Activated naive CD8-positive, alpha-beta T cell treated with anti-CD3 and anti-CD28 coated beads, Interleukin-2, amount 50 U/mL, for 16 hours (primary cell): Measurements from ENCODE around the gene GJA3.

Source experiments
- DNase-seq: peaks from one replicate; pipeline ENCODE4 v3.0.0-alpha.2; 2020; ENCODE audit warnings: low read depth, low spot score

GJA3 gene

DNA sequence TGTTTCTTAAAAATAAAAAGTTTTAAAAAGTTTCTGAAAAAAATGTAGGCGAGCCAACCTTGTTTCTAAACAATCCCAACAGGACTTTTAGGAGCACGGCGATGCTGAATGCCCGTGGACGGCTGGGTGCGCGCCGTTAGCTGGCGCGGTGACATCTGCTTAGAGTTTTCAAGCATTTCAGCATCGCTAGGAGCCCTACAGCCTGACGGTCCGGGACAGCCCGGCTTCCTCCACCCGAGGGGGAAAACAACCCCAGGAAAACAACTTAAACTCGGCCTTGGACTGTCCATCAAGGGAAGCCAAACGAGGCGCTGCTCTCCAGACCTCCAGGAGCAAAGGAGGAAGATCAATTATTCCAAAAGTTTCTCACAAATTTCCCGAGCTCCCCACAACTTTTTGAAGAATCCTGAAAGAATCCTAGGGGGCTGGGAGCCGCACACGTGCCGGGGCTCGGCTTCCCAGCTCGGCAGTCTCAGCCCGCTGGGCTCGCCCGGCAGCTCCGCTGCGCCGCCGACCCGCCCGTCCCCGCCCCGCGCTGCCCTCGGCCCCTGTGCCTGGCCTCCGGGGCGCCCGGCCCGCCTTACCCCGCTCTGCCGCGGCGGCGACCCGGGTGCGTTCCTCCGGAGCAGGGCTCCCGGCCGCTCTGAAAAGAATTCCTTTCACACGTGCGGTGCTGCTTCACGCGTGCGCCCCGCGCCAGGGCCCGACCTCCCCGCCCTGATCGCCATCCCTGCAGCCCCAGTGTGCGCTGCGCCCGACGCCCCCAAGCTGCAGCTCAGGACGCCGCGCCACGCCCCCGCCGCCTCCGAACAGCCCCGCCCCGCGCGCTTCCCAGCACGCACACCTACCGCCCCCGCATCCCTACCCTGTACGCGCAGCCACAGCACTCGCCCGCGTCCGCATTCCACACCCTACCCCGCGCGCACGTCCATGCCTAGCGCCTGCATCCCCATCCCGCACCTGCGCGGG, at the start of gene GJA3:
TSS of gene GJA3 (minus strand) at position 747 of the 969 bp plus-strand sequence. CDS start 17,764 bp downstream, outside the sequence.
- DNase-seq, result peak; percentile 43

DNA sequence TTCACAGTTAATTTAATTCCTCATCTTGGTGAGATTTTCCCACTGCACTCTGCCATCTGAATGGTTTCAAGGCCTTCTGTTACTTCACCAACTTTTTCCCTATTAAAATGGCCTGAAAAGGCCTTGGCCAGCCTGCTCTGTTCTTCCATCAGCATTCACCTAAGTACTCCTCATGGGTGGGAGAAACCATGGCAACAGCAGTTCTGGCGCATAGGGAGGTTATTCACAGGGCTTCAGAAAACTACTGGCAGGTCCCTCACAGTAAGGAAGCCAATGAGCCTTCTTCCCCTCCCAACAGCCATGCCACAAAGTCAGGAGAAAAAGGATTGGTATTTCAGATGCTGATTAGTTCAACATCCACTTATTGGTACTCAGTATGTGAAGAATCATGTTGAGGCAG, 49.1 kb upstream of the GJA3 start:
- no peak for DNase-seq

DNA sequence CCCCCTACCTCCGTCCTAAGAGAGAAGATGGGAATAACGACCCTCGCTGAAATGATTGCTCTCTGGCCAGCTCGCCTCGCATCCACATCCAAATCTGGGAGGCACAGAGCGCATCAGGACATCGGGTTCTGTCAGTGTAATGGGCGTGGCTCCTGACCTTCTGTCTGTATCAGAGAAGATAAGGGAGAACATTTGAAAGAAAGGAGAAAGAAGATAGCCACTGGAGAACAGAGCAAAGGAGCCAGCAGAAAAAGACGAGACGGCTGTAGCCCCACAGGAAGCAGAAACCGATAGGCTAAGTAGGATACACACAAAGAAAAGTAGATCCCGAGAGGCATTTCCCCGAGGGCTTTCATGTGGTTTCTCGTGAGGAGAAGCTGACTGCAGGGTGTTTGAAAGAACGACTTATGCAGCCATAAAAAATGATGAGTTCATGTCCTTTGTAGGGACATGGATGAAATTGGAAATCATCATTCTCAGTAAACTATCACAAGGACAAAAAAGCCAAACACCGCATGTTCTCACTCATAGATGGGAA, 45.9 kb upstream of the GJA3 start:
- no peak for DNase-seq

DNA sequence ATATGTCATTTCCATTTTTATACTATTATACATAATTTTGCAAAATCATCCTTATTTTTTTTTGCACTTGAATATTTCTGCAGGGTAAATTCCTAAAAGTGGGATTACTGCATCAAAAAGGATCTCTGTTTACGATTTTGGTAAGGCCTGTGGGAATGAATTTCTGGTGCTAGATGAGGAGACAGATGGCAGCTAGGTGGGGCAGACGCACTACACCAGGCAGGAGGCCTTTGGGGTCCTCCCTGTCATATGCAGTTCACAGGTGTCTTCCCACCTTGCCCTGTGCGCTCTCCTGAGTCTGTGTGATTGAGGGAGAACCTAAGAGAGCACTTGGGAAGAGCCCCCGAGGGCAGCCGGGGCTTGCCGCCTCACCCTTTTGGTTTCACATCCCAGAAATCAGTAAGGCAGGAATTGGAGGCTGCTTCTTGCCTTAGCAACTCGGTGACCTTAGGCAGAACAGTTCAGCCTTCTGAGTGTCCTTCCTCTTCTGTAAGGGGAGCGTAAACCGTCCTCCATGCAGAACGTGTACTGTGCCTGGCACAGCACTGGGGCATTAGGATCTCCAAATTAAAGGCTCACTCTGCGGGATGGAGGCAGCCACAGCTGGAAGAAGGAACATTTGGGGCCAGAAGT, 45.3 kb upstream of the GJA3 start:
- DNase-seq, result no peak

DNA sequence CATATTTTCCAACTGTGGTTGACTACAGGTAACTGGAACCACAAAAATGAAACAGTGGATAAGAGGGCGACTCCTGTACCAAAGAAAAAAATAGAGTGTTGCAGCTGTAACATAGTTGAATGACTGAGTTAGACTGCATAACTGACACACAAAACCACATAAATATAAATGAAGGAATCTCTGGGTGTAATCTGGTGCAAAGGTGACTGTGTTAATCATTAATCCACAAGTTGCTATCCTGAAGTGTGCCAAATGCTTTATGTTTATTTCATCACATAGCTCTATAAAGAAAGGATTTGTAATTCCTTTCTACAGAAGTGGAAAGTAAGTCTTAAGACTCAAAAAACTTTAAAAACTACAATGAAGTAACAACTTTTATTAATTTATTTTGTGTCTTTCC, 37.9 kb upstream of the GJA3 start:
- no peak for DNase-seq

DNA sequence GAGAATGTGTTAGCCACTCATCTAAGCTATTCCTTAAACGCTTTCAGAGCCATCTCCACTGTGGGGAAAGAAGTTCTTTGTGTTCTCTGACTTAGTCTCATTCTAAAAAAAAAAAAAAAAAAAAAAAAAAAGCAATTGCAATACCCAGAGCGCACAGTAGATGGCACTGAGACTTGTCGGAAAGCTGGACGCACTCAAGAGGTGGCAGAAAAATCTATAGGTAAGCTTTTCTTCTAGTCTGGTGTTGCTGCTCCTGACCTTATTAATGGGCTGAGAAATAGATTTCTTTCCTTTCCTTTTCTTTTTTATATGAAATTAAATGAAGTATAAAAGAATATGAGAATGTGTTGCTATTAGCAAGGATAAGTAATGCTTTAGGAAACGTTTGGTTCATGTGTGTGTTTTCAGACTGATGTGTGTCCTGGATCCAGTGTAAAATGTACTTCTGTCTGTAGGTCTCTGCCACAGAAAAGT, 36.5 kb upstream of the GJA3 start:
- no peak for DNase-seq

DNA sequence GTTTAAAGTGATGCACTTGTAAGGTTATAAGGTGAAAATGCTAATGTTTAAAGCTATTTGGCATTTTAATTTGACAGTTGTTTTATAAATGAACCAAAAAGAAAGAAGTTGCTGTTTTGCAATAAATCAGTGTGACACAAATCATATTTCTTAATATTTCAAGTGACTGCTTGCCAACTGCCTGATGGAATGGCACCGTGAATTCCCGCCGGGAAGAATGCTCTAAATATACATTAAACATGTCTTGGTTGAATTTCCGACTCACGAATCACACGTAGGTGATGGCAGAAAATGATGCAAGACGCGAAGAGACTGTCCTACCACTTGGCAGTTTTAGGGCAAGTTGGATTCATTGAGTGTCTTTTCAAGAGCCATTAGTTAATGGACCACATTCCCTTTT, 34.9 kb upstream of the GJA3 start:
- DNase-seq, result no peak

DNA sequence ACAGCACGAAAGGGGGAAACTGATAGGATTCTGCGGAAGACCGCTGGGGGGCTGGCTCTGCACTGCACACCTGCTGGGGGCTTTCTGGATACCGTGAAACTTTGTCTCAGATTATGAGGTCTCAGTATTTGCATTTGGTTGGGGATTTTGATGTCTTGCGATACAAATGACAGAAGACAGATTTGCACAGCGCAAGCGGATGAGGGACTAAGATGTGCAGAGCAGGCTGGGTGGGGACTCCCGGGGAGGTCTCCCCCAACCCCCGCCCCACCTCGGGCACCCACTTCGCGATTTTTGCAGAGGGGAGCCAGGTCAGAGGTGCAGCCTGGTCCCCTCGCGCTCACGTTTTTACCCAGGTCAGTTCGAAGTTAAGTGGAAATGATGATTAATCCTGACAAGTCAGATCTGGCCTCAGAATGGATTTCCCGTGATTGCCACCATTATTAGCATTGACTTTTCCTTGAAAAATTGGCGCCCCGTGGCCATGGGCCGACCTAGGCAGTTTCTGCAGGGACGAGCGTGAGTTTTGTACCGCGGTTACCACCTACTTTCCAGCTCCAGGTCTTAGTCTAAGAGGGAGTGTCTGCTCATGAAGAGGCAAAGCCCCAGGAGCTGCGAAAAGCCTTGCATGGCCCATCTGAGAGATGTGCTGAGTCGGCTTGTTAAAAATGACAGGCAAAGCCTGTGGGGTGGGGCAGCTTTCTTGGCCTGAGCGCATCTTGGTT, 33.2 kb upstream of the GJA3 start:
- no peak for DNase-seq

DNA sequence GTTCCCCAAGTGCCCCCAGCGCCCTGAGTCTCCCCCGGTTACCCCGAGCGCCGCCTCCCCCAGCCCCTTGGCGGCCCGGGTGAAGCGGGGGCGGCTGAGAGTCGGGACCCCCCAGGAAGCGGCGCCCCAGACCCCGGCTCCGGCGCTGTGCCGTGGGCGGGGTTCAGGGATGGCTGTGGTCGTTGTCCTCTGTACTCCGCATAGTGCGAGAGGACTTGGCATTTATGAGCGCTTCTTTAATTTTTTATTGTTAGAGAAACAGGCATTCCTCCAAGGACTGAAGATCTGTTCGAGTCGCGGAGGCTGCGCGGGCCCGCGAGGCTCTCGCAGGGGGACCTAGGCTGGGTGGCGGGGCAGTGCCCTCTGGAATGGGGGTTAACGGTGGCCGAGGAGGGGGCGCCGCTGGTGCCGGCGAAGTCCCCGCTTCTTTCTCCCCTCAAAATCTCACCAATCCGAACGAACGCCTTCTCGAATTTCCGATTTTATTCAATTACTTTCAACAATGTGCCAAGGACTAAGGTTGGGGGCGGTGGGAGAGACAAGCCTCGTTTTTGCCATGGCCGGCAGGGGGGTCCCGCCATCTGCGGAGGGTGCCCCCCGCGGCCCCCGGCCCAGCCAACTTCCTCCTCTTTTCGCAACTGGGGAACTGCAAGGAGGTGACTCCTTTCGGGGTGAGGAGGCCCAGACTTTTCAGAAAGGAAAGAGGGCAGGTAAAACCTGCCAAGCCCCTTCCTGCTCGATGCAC, 32.5 kb upstream of the GJA3 start:
- no peak for DNase-seq

DNA sequence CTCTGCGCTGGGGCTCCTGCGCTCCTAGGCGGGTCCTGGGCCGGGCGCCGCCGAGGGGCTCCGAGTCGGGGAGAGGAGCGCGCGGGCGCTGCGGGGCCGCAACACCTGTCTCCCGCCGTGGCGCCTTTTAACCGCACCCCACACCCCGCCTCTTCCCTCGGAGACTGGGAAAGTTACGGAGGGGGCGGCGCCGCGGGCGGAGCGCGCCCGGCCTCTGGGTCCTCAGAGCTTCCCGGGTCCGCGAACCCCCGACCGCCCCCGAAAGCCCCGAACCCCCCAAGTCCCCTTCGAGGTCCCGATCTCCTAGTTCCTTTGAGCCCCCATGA, 31.9 kb upstream of the GJA3 start, which contains the start of gene GJB2:
TSS of gene GJB2 (minus strand) at position 103 of the 326 bp plus-strand sequence. CDS start 3,357 bp downstream, outside the sequence.
- no peak for DNase-seq

DNA sequence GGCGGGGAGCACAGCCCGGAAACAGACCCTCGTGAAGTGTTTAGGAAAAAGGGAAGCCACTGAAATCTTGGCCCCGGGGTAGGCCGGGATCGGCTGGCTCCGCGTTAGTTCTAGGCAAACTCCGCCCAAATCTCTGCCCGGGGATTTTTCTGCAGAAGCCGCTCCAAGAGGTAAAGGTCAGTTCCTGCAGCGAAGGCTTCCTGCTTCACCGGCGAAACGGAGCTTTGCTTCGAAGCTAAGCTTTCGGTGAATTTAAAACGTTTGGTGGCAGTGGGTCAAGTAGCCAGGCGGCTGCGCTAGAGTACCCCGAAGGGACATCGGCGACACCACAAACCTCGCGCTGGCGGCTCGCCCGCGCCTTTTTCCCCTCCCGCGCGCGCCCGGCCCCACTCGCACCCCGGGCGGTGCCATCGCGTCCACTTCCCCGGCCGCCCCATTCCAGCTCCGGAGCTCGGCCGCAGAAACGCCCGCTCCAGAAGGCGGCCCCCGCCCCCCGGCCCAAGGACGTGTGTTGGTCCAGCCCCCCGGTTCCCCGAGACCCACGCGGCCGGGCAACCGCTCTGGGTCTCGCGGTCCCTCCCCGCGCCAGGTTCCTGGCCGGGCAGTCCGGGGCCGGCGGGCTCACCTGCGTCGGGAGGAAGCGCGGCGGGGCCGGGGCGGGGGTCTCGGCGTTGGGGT, 31.4 kb upstream of the GJA3 start:
- no peak for DNase-seq

DNA sequence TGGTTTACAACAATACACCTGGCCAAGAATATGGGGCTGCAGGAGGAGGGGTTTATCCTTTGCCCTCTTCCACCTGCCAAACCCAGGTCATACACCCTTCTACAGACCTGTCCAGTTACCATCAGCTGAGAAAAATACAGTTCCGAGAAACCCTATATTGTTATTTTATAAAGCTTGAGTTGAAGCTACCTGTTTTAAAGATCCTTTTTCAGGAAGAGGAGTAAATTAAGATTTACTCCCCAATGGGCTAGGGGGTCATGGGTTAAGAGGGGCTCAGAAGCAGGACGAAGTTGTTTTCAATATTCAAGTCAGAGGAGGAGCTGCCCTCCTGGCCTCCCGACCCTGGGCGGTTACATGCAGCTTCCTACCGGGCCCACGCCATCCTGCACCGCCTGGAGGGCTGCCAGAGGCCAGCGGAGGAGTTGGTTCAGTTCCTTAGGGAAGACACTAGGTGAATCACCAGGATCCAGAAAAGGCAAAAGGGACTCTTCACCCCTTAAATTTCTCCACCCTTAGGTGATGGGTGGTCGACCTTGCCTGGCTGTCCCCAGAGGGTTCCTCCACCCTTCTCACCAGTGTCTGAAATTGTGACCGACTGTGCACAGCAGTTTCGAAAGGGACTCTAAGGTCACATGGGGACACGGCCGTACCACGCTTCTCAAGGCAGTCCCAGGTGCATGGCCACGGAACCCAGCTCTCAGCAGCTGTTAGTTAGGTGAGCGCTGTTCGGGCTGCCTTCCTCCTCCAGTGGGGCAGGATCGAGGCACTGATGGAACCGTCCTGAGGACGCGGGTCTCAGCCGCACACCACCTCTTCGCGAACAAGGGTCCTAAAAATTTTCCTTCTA, 30.7 kb upstream of the GJA3 start:
- DNase-seq, result no peak

DNA sequence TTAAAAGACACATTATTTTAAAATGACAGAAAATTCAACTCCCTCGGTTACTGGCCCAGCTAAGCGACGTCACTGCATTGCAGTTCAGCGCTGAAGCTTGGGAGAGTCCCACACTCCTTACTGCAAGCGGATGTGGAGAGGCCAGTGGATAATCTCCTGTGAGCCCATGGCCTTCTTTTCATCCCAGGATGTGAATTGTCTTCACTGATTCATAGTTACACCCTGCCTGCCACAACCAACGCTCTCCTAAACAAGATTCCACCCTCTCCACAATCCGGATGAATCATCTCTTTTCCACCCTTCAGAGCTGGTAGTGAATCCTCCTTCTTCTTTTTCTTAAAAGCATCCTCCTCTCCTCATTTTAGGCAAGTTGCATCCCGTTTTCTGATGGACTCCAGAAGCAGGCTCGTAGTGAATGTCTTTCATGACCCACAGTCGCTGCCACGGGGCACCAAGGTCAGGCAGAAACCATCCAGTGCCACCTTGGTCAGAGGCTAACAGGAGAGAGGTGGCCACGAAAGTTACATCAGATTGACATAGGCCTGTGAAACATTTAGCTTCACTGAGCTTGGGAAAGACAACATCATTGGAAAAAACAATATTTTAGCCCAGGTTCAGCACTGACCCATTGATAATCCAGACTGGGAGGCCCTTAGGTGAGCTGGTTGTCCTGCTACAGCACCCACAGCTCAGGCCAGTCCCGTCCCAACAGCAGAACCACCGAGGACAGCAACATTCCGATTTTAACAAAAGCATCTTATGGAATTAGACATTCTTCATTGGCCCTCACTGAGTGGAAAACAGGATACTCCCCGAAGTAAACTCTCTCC, 29.8 kb upstream of the GJA3 start:
- no peak for DNase-seq

DNA sequence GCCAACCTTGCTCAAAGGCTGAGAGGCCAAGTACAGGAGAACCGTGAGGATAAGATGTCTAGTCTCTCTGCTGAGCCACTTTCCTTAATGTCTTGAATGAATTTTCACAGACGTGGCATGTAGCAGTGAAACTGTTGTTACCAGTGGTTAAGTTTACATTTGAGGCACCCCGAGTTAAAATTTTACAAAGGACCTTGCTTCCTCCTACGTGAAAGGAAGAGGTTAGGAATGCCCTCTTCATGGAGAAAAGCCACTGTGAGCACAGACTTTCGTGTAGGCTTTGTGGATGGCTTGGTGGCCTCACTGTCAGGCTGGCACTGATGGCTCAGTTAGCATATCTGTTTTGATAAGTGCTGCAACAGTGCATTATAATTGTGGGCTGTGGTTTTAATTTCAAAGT, 29.2 kb upstream of the GJA3 start:
- no peak for DNase-seq

DNA sequence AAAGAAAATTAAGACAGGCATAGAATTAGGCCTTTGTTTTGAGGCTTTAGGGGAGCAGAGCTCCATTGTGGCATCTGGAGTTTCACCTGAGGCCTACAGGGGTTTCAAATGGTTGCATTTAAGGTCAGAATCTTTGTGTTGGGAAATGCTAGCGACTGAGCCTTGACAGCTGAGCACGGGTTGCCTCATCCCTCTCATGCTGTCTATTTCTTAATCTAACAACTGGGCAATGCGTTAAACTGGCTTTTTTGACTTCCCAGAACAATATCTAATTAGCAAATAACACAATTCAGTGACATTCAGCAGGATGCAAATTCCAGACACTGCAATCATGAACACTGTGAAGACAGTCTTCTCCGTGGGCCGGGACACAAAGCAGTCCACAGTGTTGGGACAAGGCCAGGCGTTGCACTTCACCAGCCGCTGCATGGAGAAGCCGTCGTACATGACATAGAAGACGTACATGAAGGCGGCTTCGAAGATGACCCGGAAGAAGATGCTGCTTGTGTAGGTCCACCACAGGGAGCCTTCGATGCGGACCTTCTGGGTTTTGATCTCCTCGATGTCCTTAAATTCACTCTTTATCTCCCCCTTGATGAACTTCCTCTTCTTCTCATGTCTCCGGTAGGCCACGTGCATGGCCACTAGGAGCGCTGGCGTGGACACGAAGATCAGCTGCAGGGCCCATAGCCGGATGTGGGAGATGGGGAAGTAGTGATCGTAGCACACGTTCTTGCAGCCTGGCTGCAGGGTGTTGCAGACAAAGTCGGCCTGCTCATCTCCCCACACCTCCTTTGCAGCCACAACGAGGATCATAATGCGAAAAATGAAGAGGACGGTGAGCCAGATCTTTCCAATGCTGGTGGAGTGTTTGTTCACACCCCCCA, 28.1 kb upstream of the GJA3 start:
- DNase-seq, result no peak

DNA sequence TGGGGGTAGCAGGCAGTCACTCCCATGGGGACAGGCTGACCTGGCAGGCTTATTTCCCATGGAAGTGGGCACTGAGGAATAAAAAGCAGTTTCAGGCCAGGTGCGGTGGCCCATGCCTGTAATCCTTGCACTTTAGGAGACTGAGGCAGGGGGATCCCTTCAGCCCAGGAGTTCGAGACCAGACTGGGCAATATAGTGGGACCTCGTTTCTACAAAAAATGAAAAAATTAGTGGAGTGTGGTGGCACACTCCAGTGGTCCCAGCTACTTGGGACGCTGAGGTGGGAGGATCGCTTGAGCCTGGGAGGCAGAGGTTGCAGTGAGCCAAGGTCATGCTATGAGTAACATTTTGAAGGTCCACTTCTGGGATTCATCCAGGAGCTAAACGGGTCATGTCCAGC, 25.9 kb upstream of the GJA3 start:
- no peak for DNase-seq

DNA sequence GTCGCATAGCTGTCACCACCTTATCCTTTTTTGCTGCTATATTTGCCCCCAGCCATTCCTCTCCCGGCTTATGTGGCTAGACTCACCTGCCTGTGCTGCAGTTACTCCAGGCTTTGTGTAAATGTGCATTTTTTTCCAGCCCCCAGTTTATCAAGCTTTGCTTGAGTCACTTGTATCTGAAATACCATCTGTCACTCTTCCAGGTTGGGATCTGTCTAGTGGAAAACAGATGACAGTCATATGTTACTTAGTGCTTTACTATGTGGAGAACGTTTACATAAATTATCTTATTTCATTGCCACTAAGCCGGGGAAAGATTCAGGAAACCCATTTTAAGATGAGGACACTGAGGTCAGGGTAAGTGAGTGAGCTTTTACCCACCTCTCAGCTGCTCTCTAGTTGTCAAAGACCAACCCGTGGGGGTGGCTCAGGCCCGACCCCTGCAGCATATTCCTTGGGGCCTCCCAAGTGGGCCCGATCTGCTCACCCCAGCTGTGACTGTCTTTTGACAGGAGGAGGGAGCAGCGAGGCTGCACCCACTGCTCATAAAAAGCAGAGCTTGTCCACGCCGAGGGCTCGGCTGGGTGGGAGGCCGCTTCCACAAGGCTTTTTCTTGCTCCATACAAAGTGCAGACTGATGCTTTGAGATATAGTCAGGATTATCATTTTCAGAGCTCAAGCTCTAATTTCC, 24.7 kb upstream of the GJA3 start:
- DNase-seq, result no peak
